ENCODE results near the gene TBRG1.

- TF ChIP-seq POLR2A (IDR thresholded peaks at IDR 0.05; ENCODE audit: low read depth, low read length) (no peak), POLR2AphosphoS5 (IDR thresholded peaks at IDR 0.05; ENCODE audit: low read depth, low read length) (no peak)
Observed at GRCh38 chr11:124643605-124644425, 21.2 kb downstream of the TBRG1 start.

Data from GM12892 (cell line).